ENCODE measurements around the gene KCNB1.

DNA sequence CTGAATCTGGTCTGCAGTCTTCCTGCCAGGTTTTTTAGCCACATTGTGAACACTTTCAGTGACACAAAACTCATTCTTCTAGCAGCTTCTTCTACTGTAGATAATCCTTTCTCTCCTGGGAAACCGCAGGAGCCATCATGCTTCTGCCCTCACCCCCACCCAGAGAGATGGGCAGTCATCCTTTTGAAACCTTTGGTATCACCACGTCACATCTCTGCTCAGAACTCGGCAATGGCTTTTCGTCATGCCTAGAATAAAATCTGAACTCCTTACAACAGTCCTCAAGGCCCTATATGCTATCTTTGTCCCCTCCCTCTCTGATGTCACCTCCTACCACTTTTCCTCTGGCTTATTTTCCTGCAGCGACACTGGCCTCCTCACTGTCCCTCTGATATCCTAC lies 158.2 kb downstream of the KCNB1 start:
- TF ChIP-seq, protein P1, sequence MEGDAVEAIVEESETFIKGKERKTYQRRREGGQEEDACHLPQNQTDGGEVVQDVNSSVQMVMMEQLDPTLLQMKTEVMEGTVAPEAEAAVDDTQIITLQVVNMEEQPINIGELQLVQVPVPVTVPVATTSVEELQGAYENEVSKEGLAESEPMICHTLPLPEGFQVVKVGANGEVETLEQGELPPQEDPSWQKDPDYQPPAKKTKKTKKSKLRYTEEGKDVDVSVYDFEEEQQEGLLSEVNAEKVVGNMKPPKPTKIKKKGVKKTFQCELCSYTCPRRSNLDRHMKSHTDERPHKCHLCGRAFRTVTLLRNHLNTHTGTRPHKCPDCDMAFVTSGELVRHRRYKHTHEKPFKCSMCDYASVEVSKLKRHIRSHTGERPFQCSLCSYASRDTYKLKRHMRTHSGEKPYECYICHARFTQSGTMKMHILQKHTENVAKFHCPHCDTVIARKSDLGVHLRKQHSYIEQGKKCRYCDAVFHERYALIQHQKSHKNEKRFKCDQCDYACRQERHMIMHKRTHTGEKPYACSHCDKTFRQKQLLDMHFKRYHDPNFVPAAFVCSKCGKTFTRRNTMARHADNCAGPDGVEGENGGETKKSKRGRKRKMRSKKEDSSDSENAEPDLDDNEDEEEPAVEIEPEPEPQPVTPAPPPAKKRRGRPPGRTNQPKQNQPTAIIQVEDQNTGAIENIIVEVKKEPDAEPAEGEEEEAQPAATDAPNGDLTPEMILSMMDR (IDR thresholded peaks at IDR 0.05) = no peak
- TF ChIP-seq POLR2A (IDR thresholded peaks at IDR 0.05) = no peak

Data from uterus (tissue), 2 donors.